GM12878 (cell line): ENCODE results near the gene VMP1. TPM values are rescaled to one million over a fixed set of nuclear protein-coding genes. Genes with fewer than 3 reads are reported as not detected.

Experiments
- ATAC-seq: fragments of 200-7000 bp; cut with Tn5 transposase; 3 replicates; pipeline ENCODE4 v1.9.1; 2020; ENCODE audit warnings: mild to moderate bottlenecking, moderate library complexity
- BruUV-seq: library from RNA; stranded (reverse); fragments of 400-500 nt; replicated peaks from 2 replicates; lab custom pipeline; 2021; lab: Mats Ljungman, UMichigan
- CTCF ChIA-PET: fragments of 300-600 bp; sonication (Branson Sonifier 250); formaldehyde crosslinking; extraction: SDS; loops from one replicate; lab custom pipeline; 2021; ENCODE audit warnings: inconsistent platforms; lab: Yijun Ruan, JAX
- POLR2A ChIA-PET: fragments of 350-600 bp; formaldehyde crosslinking; extraction: SDS; loops from one replicate; lab custom pipeline; 2021; ENCODE audit warnings: inconsistent platforms; lab: Charles Lee
- RAD21 ChIA-PET: fragments of 300-600 bp; sonication (Branson Sonifier 250); formaldehyde crosslinking; loops from one replicate; lab custom pipeline; 2023; ENCODE audit warnings: antibody characterized with exemption; ENCODE audit not compliant: unreplicated experiment; lab: Charles Lee
- SMC1A ChIA-PET: fragments of 300-600 bp; sonication (Branson Sonifier 250); formaldehyde crosslinking; loops from one replicate; lab custom pipeline; 2023; ENCODE audit not compliant: unreplicated experiment, uncharacterized antibody; lab: Charles Lee
- DNase-seq: peaks from one replicate; pipeline ENCODE4 v3.0.0-alpha.2; 2011; ENCODE audit warnings: low read depth, low spot score
- FAIRE-seq: peaks from 3 replicates; lab custom pipeline; 2011; peaks lifted over from hg19 to GRCh38; lab: Jason Lieb, UNC
- H2AFZ ChIP-seq: 2 replicates; pipeline ENCODE4 v1.6.0; 2011; ENCODE audit warnings: low read depth, low read length, control low read depth; ENCODE audit not compliant: control insufficient read depth
- H3K27ac ChIP-seq: 2 replicates; pipeline ENCODE4 v1.5.1; 2011; ENCODE audit warnings: control low read depth; ENCODE audit not compliant: control insufficient read depth, insufficient read depth
- H3K27me3 ChIP-seq, 2 experiments: replicated peaks in 1 of 2; 2 replicates each; pipeline versions ENCODE4 v1.6.0 to v1.6.1; 2011; ENCODE audit warnings: low read length in 1 of 2; ENCODE audit not compliant: control insufficient read depth in 2 of 2, insufficient read depth in 2 of 2
- H3K36me3 ChIP-seq, 2 experiments: 2 replicates each; pipeline ENCODE4 v1.5.1; 2011; ENCODE audit warnings: low read length in 1 of 2; ENCODE audit not compliant: control insufficient read depth in 2 of 2, insufficient read depth in 2 of 2
- H3K4me1 ChIP-seq: 2 replicates; pipeline ENCODE4 v1.6.1; 2011; ENCODE audit warnings: mild to moderate bottlenecking, low read length, moderate library complexity, mixed read lengths; ENCODE audit not compliant: control insufficient read depth, insufficient read depth
- H3K4me2 ChIP-seq: 2 replicates; pipeline ENCODE4 v1.6.0; 2011; ENCODE audit warnings: control low read depth; ENCODE audit not compliant: control insufficient read depth, insufficient read depth
- H3K4me3 ChIP-seq: fragments of 200-600 bp; sonication (generic); 2 replicates; pipeline ENCODE4 v1.5.1; 2016
- H3K79me2 ChIP-seq: 2 replicates; pipeline ENCODE4 v1.6.0; 2011; ENCODE audit warnings: low read length; ENCODE audit not compliant: control insufficient read depth, insufficient read depth
- H3K9ac ChIP-seq: 2 replicates; pipeline ENCODE4 v1.8.0; 2011; ENCODE audit warnings: low read length, control low read depth, mixed read lengths; ENCODE audit not compliant: control insufficient read depth, insufficient read depth
- H3K9me3 ChIP-seq: replicated peaks from 3 replicates; pipeline ENCODE4 v1.5.1; 2011; ENCODE audit warnings: mild to moderate bottlenecking, low read length; ENCODE audit not compliant: control insufficient read depth, insufficient read depth
- H4K20me1 ChIP-seq: 2 replicates; pipeline ENCODE4 v1.6.0; 2011; ENCODE audit not compliant: control insufficient read depth, insufficient read depth
- CBX3 ChIP-seq: fragments of 200-600 bp; sonication (generic); IDR thresholded peaks from 2 replicates; pipeline ENCODE4 v1.6.1; 2016; ENCODE audit warnings: low read depth, borderline replicate concordance
- CREB1 ChIP-seq: IDR thresholded peaks from 2 replicates; pipeline ENCODE4 v1.6.1; 2012; ENCODE audit warnings: low read depth, mild to moderate bottlenecking, inconsistent platforms
- HCFC1 ChIP-seq: fragments of 150-350 bp; IDR thresholded peaks from 2 replicates; pipeline ENCODE4 v1.6.1; 2014; ENCODE audit warnings: low read length
- MAX ChIP-seq: IDR thresholded peaks from 2 replicates; pipeline ENCODE4 v1.6.1; 2012; ENCODE audit warnings: low read depth, low read length, improper control_type of control experiment
- NBN ChIP-seq: fragments of 450-650 bp; IDR thresholded peaks from 2 replicates; pipeline ENCODE4 v1.6.1; 2016
- NFXL1 ChIP-seq: fragments of 450-650 bp; IDR thresholded peaks from 2 replicates; pipeline ENCODE4 v1.6.1; 2017; ENCODE audit warnings: antibody characterized with exemption, mild to moderate bottlenecking, borderline replicate concordance
- NRF1 ChIP-seq: conservative IDR thresholded peaks from 2 replicates; pipeline ENCODE4 v1.6.1; 2011; ENCODE audit warnings: mild to moderate bottlenecking, low read depth, low read length, improper control_type of control experiment
- PAX5 ChIP-seq: IDR thresholded peaks from 2 replicates; pipeline ENCODE4 v1.6.1; 2011; ENCODE audit warnings: low read depth, low read length, borderline replicate concordance
- PAX8 ChIP-seq: fragments of 450-650 bp; IDR thresholded peaks from 2 replicates; pipeline ENCODE4 v1.6.1; 2017; ENCODE audit warnings: mild to moderate bottlenecking, moderate library complexity
- POLR2A ChIP-seq: IDR thresholded peaks from 2 replicates; pipeline ENCODE4 v1.6.1; 2011; ENCODE audit warnings: low read depth, mild to moderate bottlenecking, low read length
- SMAD5 ChIP-seq: IDR thresholded peaks from 2 replicates; pipeline ENCODE4 v1.6.1; 2016; ENCODE audit warnings: antibody characterized with exemption, low read depth
- SPI1 ChIP-seq: IDR thresholded peaks from 2 replicates; pipeline ENCODE4 v1.6.1; 2011; ENCODE audit warnings: low read depth, mild to moderate bottlenecking, low read length, moderate library complexity, borderline replicate concordance; ENCODE audit not compliant: insufficient read depth
- STAT1 ChIP-seq: fragments of 450-650 bp; conservative IDR thresholded peaks from 2 replicates; pipeline ENCODE4 v1.6.1; 2014; ENCODE audit warnings: antibody characterized with exemption, mild to moderate bottlenecking
- YY1 ChIP-seq: IDR thresholded peaks from 2 replicates; pipeline ENCODE4 v1.6.1; 2011; ENCODE audit warnings: low read depth, mild to moderate bottlenecking, low read length
- ZNF274 ChIP-seq: IDR thresholded peaks from one replicate; pipeline ENCODE4 v1.8.0; 2011; ENCODE audit not compliant: insufficient read length, insufficient read depth
- WGBS: methylation state at CpG from one replicate; pipeline ENCODE4 v1.1.6; 2016; ENCODE audit warnings: low lambda C conversion rate; ENCODE audit not compliant: insufficient replicate concordance, insufficient coverage; ENCODE audit errors: missing lambda C conversion rate; 5-methylcytosine and 5-hydroxymethylcytosine counted together
- in situ Hi-C: fragments of 300-500 bp; cut with MboI; formaldehyde crosslinking; loops from 9 replicates; pipeline ENCODE4 v1.14.3; 2018; ENCODE audit warnings: mixed read lengths
- intact Hi-C: fragments of 100-400 bp; cut with micrococcal nuclease; formaldehyde crosslinking; loops from one replicate; pipeline ENCODE4 v1.14.2; 2022; ENCODE audit not compliant: unreplicated experiment
- polyA plus RNA-seq, 11 experiments: library from polyadenylated mRNA; depleted of rRNA in 4 of 11; unstranded in 6 of 11; stranded (reverse) in 5 of 11; fragments of >200 nt; fragmentation: Nextera tagmentation in 4 of 11; fragmentation: Illumina TruSeq in 1 of 11; extraction: Ambion mirVana in 4 of 11; extraction: Trizol in 1 of 11; gene quantifications; 1 replicate in 1 of 11; 2 replicates in 10 of 11; pipeline versions ENCODE4 v1.2.1 to v1.2.3, GENCODE V29; 2011 to 2016; ENCODE audit warnings: inconsistent platforms in 2 of 11, missing spikeins in 2 of 11, low read depth in 1 of 11
- total RNA-seq, 4 experiments: library from RNA; depleted of rRNA in 3 of 4; stranded (reverse); fragments of >200 nt in 3 of 4; fragmentation: Illumina TruSeq in 1 of 4; extraction: Trizol in 1 of 4; gene quantifications; 2 replicates each; pipeline versions ENCODE4 v1.2.1 to v1.2.3, GENCODE V29; 2013 to 2021
- TF ChIP-seq, protein P1 (sequence below): IDR thresholded peaks from 2 replicates; pipeline ENCODE4 v1.6.1; 2011; ENCODE audit warnings: low read depth, low read length, improper control_type of control experiment, borderline replicate concordance

The VMP1 gene
- total and polyA plus RNA-seq, 10 of the 15 experiments (the other 5 are each of a cell fraction or from before 2014, with no cell fraction given): 88.4 to 199 (median 132) TPM

- 96% methylated on average over 5 of the region's 5 CpGs for WGBS
- SMC1A ChIA-PET: no interaction called here
- in situ Hi-C loops (no loop called here), intact Hi-C loops (no loop called here)
- DNase-seq: no peak
- H3K79me2 ChIP-seq: no peaks in the 10 kb centered on the region
- no TSS peak for BruUV-seq
- CTCF ChIA-PET: no interaction called here
- POLR2A ChIA-PET: no interaction called here
- H3K27ac ChIP-seq: no peak overlapping the region
- H3K9ac ChIP-seq: no peak overlapping the region
- no peak overlapping the region for H2AFZ ChIP-seq
- no peaks in the 10 kb centered on the region for H3K4me1 ChIP-seq
- no peaks in the 10 kb centered on the region for H3K27me3 ChIP-seq
- peaks cover 0 to 8% of the 10 kb centered on the region in 2 experiments; a peak in 2 of 4 replicates for H3K36me3 ChIP-seq
- no peak overlapping the region for H3K4me2 ChIP-seq
- ATAC-seq: no peak
- no peaks in the 10 kb centered on the region for H4K20me1 ChIP-seq
- TF ChIP-seq NFXL1 (peak; percentile 35; the same call in 1 of the 2 replicates), SMAD5 (no peak)
- H3K9me3 ChIP-seq: no peaks in the 10 kb centered on the region
- FAIRE-seq: no peak
- no peak overlapping the region for H3K4me3 ChIP-seq
- RAD21 ChIA-PET: no interaction called here
Measured at GRCh38 chr17:59877965-59878364, 170.5 kb downstream of the VMP1 start.

- ChIA-PET POLR2A (no interaction called here), RAD21 (interaction anchor here (0.7 kb wide), 1 partner anchor 36 kb away, joined by 3 read pairs; no protein-coding TSS in a partner anchor), CTCF (no interaction called here), SMC1A (no interaction called here)
- Histone ChIP-seq H2AFZ (no peak overlapping the region), H3K4me2 (no peak overlapping the region), H3K4me3 (no peak overlapping the region), H3K27me3 (no peaks in the 10 kb centered on the region), H3K79me2 (no peaks in the 10 kb centered on the region), H3K4me1 (no peaks in the 10 kb centered on the region), H3K9me3 (no peaks in the 10 kb centered on the region), H3K36me3 (peaks cover 0 to 10% of the 10 kb centered on the region in 2 experiments; a peak in 2 of 4 replicates), H3K27ac (no peak overlapping the region), H3K9ac (no peak overlapping the region), H4K20me1 (no peaks in the 10 kb centered on the region)
- 99% methylated on average over 3 of the region's 3 CpGs for WGBS
- BruUV-seq: no TSS peak
- DNase-seq (no peak), FAIRE-seq (no peak), ATAC-seq (no peak)
- intact Hi-C loops: no loop called here
- in situ Hi-C loops: no loop called here
- TF ChIP-seq YY1 (no peak), NBN (no peak), SPI1 (no peak), PAX5 (no peak), ZNF274 (no peak), CBX3 (no peak), MAX (no peak), PAX8 (no peak), POLR2A (no peak), NRF1 (no peak), HCFC1 (no peak), CREB1 (no peak), STAT1 (no peak)
- TF ChIP-seq, protein P1, sequence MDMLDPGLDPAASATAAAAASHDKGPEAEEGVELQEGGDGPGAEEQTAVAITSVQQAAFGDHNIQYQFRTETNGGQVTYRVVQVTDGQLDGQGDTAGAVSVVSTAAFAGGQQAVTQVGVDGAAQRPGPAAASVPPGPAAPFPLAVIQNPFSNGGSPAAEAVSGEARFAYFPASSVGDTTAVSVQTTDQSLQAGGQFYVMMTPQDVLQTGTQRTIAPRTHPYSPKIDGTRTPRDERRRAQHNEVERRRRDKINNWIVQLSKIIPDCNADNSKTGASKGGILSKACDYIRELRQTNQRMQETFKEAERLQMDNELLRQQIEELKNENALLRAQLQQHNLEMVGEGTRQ: no peak
Measured at GRCh38 chr17:59878624-59879023, 171.2 kb downstream of the VMP1 start.
